ENCODE measurements around the gene ATP6V1B1. TPM values are rescaled to one million over a fixed set of nuclear protein-coding genes. Genes with fewer than 3 reads are reported as not detected.
A peak's percentile ranks its signal among the peaks of the same experiment; 100 is the strongest.

ATP6V1B1 gene
- total and polyA plus RNA-seq, 10 of the 15 experiments (the other 5 are each of a cell fraction or from before 2014, with no cell fraction given), result not detected

GRCh38 chr2:71000780-71001591 is 65.3 kb downstream of the ATP6V1B1 start (continued):
- TF ChIP-seq PBX3 (IDR thresholded peaks at IDR 0.05; ENCODE audit: insufficient replicate concordance, low read depth, low read length) (no peak), MYC (IDR thresholded peaks at IDR 0.05; ENCODE audit: insufficient read depth, insufficient read length, insufficient replicate concordance, low read length, severe bottlenecking) (no peak), E2F8 (IDR thresholded peaks at IDR 0.05; ENCODE audit: low read depth, partially characterized antibody) (no peak), CEBPB (IDR thresholded peaks at IDR 0.05; ENCODE audit: borderline replicate concordance in 1 of 2, low read depth in 2 of 2, low read length in 2 of 2) (no peak), POLR2A (IDR thresholded peaks at IDR 0.05; ENCODE audit: low read depth, low read length) (peak; percentile 60), TCF7 (IDR thresholded peaks at IDR 0.05; ENCODE audit: borderline replicate concordance) (no peak), E2F4 (IDR thresholded peaks at IDR 0.05; ENCODE audit: low read depth, low read length) (no peak), POLR2AphosphoS2 (IDR thresholded peaks at IDR 0.05; ENCODE audit: low read depth, low read length) (no peak), ZNF384 (IDR thresholded peaks at IDR 0.05; ENCODE audit: borderline replicate concordance, low read depth, low read length) (no peak), ASH2L (IDR thresholded peaks at IDR 0.05; ENCODE audit: borderline replicate concordance, low read depth) (no peak), MYB (IDR thresholded peaks at IDR 0.05; ENCODE audit: borderline replicate concordance, low read depth, low read length) (no peak), ESRRA (IDR thresholded peaks at IDR 0.05; ENCODE audit: low read length) (no peak), ZBTB40 (IDR thresholded peaks at IDR 0.05; ENCODE audit: borderline replicate concordance) (peak; percentile 71), NR2F1 (conservative IDR thresholded peaks at IDR 0.05) (no peak), SUZ12 (IDR thresholded peaks at IDR 0.05; ENCODE audit: unreplicated experiment) (no peak), RB1 (IDR thresholded peaks at IDR 0.05; ENCODE audit: borderline replicate concordance) (peak; percentile 80; the same call in 1 of the 2 replicates), TCF12 (IDR thresholded peaks at IDR 0.05; ENCODE audit: low read depth, low read length) (no peak), CREB1 (IDR thresholded peaks at IDR 0.05; ENCODE audit: low read depth) (no peak), HDAC6 (IDR thresholded peaks at IDR 0.05; ENCODE audit: unreplicated experiment) (no peak), CBX5 (IDR thresholded peaks at IDR 0.05; ENCODE audit: low read depth) (no peak), CHD1 (IDR thresholded peaks at IDR 0.05; ENCODE audit: low read depth, low read length) (no peak)

Data from GM12878 (cell line).